ENCODE measurements around the gene IGFBP4. TPM values are rescaled to one million over a fixed set of nuclear protein-coding genes. Genes with fewer than 3 reads are reported as not detected.
A peak's percentile ranks its signal among the peaks of the same experiment; 100 is the strongest.

The IGFBP4 gene
- total and polyA plus RNA-seq, 2 of the 13 experiments (the other 11 are each of a cell fraction or from before 2014, with no cell fraction given) = 4.1 to 49.0 TPM

DNA sequence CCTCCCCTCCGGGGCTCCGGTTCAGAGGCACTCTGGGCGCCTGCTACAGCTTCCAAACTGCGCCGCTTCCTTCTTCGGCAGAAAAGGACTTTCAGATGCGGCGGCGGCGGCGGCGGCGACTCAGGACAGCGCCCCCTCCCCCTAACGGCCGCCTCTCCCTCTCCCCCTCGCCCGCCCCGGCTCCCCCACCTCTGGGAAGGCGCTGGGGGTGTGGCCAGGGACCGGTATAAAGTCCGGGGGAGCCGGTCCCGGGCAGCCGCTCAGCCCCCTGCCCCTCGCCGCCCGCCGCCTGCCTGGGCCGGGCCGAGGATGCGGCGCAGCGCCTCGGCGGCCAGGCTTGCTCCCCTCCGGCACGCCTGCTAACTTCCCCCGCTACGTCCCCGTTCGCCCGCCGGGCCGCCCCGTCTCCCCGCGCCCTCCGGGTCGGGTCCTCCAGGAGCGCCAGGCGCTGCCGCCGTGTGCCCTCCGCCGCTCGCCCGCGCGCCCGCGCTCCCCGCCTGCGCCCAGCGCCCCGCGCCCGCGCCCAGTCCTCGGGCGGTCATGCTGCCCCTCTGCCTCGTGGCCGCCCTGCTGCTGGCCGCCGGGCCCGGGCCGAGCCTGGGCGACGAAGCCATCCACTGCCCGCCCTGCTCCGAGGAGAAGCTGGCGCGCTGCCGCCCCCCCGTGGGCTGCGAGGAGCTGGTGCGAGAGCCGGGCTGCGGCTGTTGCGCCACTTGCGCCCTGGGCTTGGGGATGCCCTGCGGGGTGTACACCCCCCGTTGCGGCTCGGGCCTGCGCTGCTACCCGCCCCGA, at the start of gene IGFBP4 (continued):
- TF ChIP-seq KLF12 (CRISPR knock-in tag; IDR thresholded peaks at IDR 0.05; ENCODE audit: borderline replicate concordance) = 0 out of 2 replicates have a peak, but pooled peaks have one; percentile 38
- no peak for TF ChIP-seq TBX3 (IDR thresholded peaks at IDR 0.05; ENCODE audit: borderline replicate concordance)
- no peak for TF ChIP-seq PTBP1 (IDR thresholded peaks at IDR 0.05; ENCODE audit: low read depth, low read length, poor library complexity, severe bottlenecking)
- no peak for TF ChIP-seq ZNF33A (CRISPR knock-in tag; IDR thresholded peaks at IDR 0.05; ENCODE audit: borderline replicate concordance)
- TF ChIP-seq CAMTA2 (CRISPR knock-in tag; IDR thresholded peaks at IDR 0.05; ENCODE audit: borderline replicate concordance) = 0 out of 2 replicates have a peak, but pooled peaks have one; percentile 83
- no peak for TF ChIP-seq MTA3 (CRISPR knock-in tag; IDR thresholded peaks at IDR 0.05)
- TF ChIP-seq ZNF761 (CRISPR knock-in tag; conservative IDR thresholded peaks at IDR 0.05) = 0 out of 2 replicates have a peak, but pooled peaks have one; percentile 53
- no peak for TF ChIP-seq RFX5 (IDR thresholded peaks at IDR 0.05; ENCODE audit: low read depth, low read length)
- TF ChIP-seq ZBTB42 (CRISPR knock-in tag; IDR thresholded peaks at IDR 0.05) = no peak
- TF ChIP-seq CHCHD3 (CRISPR knock-in tag; IDR thresholded peaks at IDR 0.05) = peak; percentile 84; the same call in 1 of the 2 replicates
- peak; percentile 83 for TF ChIP-seq SAP130 (CRISPR knock-in tag; IDR thresholded peaks at IDR 0.05; ENCODE audit: low read depth)
- no peak for TF ChIP-seq REXO4 (CRISPR knock-in tag; IDR thresholded peaks at IDR 0.05; ENCODE audit: borderline replicate concordance)
- no peak; the same call in 1 of the 2 replicates for TF ChIP-seq DNMT1 (CRISPR knock-in tag; IDR thresholded peaks at IDR 0.05)
- TF ChIP-seq, protein P1, sequence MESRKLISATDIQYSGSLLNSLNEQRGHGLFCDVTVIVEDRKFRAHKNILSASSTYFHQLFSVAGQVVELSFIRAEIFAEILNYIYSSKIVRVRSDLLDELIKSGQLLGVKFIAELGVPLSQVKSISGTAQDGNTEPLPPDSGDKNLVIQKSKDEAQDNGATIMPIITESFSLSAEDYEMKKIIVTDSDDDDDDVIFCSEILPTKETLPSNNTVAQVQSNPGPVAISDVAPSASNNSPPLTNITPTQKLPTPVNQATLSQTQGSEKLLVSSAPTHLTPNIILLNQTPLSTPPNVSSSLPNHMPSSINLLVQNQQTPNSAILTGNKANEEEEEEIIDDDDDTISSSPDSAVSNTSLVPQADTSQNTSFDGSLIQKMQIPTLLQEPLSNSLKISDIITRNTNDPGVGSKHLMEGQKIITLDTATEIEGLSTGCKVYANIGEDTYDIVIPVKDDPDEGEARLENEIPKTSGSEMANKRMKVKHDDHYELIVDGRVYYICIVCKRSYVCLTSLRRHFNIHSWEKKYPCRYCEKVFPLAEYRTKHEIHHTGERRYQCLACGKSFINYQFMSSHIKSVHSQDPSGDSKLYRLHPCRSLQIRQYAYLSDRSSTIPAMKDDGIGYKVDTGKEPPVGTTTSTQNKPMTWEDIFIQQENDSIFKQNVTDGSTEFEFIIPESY (CRISPR knock-in tag; IDR thresholded peaks at IDR 0.05) = 0 out of 2 replicates have a peak, but pooled peaks have one; percentile 63
- TF ChIP-seq ETV5 (CRISPR knock-in tag; IDR thresholded peaks at IDR 0.05; ENCODE audit: borderline replicate concordance) = peak; percentile 48
- TF ChIP-seq, protein P2, sequence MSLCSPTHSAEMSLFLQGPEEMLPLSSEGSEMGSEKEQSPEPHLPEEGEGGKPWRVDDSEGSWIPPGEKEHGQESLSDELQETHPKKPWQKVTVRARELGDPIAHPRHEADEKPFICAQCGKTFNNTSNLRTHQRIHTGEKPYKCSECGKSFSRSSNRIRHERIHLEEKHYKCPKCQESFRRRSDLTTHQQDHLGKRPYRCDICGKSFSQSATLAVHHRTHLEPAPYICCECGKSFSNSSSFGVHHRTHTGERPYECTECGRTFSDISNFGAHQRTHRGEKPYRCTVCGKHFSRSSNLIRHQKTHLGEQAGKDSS (CRISPR knock-in tag; IDR thresholded peaks at IDR 0.05; ENCODE audit: borderline replicate concordance, low read depth) = peak; percentile 88
- TF ChIP-seq ZFP37 (CRISPR knock-in tag; IDR thresholded peaks at IDR 0.05; ENCODE audit: borderline replicate concordance) = no peak
- TF ChIP-seq HES4 (CRISPR knock-in tag; IDR thresholded peaks at IDR 0.05; ENCODE audit: borderline replicate concordance) = peak; percentile 53; the same call in 1 of the 2 replicates
- TF ChIP-seq, protein P3, sequence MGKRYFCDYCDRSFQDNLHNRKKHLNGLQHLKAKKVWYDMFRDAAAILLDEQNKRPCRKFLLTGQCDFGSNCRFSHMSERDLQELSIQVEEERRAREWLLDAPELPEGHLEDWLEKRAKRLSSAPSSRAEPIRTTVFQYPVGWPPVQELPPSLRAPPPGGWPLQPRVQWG (CRISPR knock-in tag; IDR thresholded peaks at IDR 0.05; ENCODE audit: borderline replicate concordance, low read depth) = no peak
- TF ChIP-seq ZSCAN12 (CRISPR knock-in tag; IDR thresholded peaks at IDR 0.05) = peak; percentile 59
- TF ChIP-seq KAT2B (IDR thresholded peaks at IDR 0.05; ENCODE audit: borderline replicate concordance, low read depth, low read length) = no peak
- TF ChIP-seq TOE1 (CRISPR knock-in tag; IDR thresholded peaks at IDR 0.05) = no peak
- TF ChIP-seq, protein P4, sequence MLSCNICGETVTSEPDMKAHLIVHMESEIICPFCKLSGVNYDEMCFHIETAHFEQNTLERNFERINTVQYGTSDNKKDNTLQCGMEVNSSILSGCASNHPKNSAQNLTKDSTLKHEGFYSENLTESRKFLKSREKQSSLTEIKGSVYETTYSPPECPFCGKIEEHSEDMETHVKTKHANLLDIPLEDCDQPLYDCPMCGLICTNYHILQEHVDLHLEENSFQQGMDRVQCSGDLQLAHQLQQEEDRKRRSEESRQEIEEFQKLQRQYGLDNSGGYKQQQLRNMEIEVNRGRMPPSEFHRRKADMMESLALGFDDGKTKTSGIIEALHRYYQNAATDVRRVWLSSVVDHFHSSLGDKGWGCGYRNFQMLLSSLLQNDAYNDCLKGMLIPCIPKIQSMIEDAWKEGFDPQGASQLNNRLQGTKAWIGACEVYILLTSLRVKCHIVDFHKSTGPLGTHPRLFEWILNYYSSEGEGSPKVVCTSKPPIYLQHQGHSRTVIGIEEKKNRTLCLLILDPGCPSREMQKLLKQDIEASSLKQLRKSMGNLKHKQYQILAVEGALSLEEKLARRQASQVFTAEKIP (CRISPR knock-in tag; IDR thresholded peaks at IDR 0.05; ENCODE audit: borderline replicate concordance) = no peak
- TF ChIP-seq ATAD3A (CRISPR knock-in tag; IDR thresholded peaks at IDR 0.05) = no peak
- TF ChIP-seq NR3C1 (CRISPR knock-in tag; IDR thresholded peaks at IDR 0.05) = no peak
- no peak for TF ChIP-seq ZNF30 (CRISPR knock-in tag; IDR thresholded peaks at IDR 0.05)

Data from HepG2 (cell line).